ENCODE measurements around the gene CALM3. TPM values are rescaled to one million over a fixed set of nuclear protein-coding genes. Genes with fewer than 3 reads are reported as not detected.

CALM3 gene
- polyA plus RNA-seq, 3 donors, result 165 to 240 (median 177) TPM

- intact Hi-C loops (cut with micrococcal nuclease), result loop anchor here in 1 of 2 donors (10.0 kb wide), 1 partner anchor 52 kb away; no protein-coding TSS in a partner anchor
- DNase-seq, result no peak
- Histone ChIP-seq H2AFZ (ENCODE audit: insufficient read depth, low read depth, low read length, poor library complexity, severe bottlenecking) (no peak overlapping the region), H4K20me1 (ENCODE audit: insufficient read depth, low read length) (peaks cover 86% of the 10 kb centered on the region), H3K27ac (ENCODE audit: low read depth in 1 of 2, low read length in 2 of 2) (no peak overlapping the region), H3K4me3 (replicated peaks in 1 of 3; ENCODE audit: low read depth in 2 of 3, low read length in 3 of 3) (no peak overlapping the region), H3K36me3 (replicated peaks in 1 of 2; ENCODE audit: control insufficient read depth in 1 of 2, insufficient read depth in 2 of 2, low read length in 2 of 2) (peaks cover 49 to 54% of the 10 kb centered on the region in 2 donors), H3K4me2 (replicated peaks; ENCODE audit: extremely low read depth, low read length, poor library complexity, severe bottlenecking) (no peak overlapping the region), H3K4me1 (ENCODE audit: control insufficient read depth in 1 of 2, insufficient read depth in 2 of 2, low read length in 2 of 2) (peaks cover 38 to 39% of the 10 kb centered on the region in 2 donors), H3K79me2 (ENCODE audit: insufficient read depth, low read length) (peaks cover 45% of the 10 kb centered on the region), H3K9me3 (replicated peaks in 1 of 2; ENCODE audit: control insufficient read depth in 1 of 2, insufficient read depth in 1 of 2, low read length in 2 of 2) (no peaks in the 10 kb centered on the region), H3K9ac (ENCODE audit: insufficient read depth, low read length, poor library complexity, severe bottlenecking) (no peak overlapping the region), H3K27me3 (ENCODE audit: control insufficient read depth in 2 of 2, insufficient read depth in 2 of 2, low read length in 2 of 2) (peaks cover 0 to 4% of the 10 kb centered on the region in 2 donors)
- Mint-ChIP-seq H3K27me3 (ENCODE audit: low read depth in 3 of 3) (peaks cover 6 to 13% (median 11%) of the 10 kb centered on the region in 3 donors), H3K4me3 (no peak overlapping the region), H3K9me3 (peaks cover 0 to 3% (median 0%) of the 10 kb centered on the region in 7 donors), H3K36me3 (peaks cover 62 to 70% of the 10 kb centered on the region in 2 donors), H3K4me1 (peaks cover 52% of the 10 kb centered on the region), H3K27ac (peak overlapping the region in 1 of 7 donors; percentile 30)
- 59% methylated on average over 8 of the region's 12 CpGs for WGBS (ENCODE audit: insufficient coverage)
- no peak for TF ChIP-seq CTCF (IDR thresholded peaks at IDR 0.05)
Observed at GRCh38 chr19:46606681-46607447, 5.7 kb downstream of the CALM3 start.

- intact Hi-C loops (cut with micrococcal nuclease), result loop anchor here in 1 of 2 donors (10.0 kb wide), 1 partner anchor 53 kb away; no protein-coding TSS in a partner anchor
- H3K4me2 ChIP-seq (replicated peaks; ENCODE audit: extremely low read depth, low read length, poor library complexity, severe bottlenecking), result no peak overlapping the region
- peaks cover 38 to 39% of the 10 kb centered on the region in 2 donors for H3K4me1 ChIP-seq (ENCODE audit: control insufficient read depth in 1 of 2, insufficient read depth in 2 of 2, low read length in 2 of 2)
- Mint-ChIP-seq H3K27ac (peak overlapping the region in 1 of 7 donors; percentile 53), H3K4me1 (peaks cover 52% of the 10 kb centered on the region), H3K9me3 (peaks cover 0 to 3% (median 0%) of the 10 kb centered on the region in 7 donors), H3K4me3 (no peak overlapping the region), H3K27me3 (ENCODE audit: low read depth in 3 of 3) (peaks cover 6 to 19% (median 16%) of the 10 kb centered on the region in 3 donors), H3K36me3 (peaks cover 62 to 70% of the 10 kb centered on the region in 2 donors)
- peaks cover 49 to 54% of the 10 kb centered on the region in 2 donors for H3K36me3 ChIP-seq (replicated peaks in 1 of 2; ENCODE audit: control insufficient read depth in 1 of 2, insufficient read depth in 2 of 2, low read length in 2 of 2)
- no peak overlapping the region for H3K9ac ChIP-seq (ENCODE audit: insufficient read depth, low read length, poor library complexity, severe bottlenecking)
- WGBS (ENCODE audit: insufficient coverage), result 98% methylated on average over 8 of the region's 12 CpGs
- no peaks in the 10 kb centered on the region for H3K9me3 ChIP-seq (replicated peaks in 1 of 2; ENCODE audit: control insufficient read depth in 1 of 2, insufficient read depth in 1 of 2, low read length in 2 of 2)
- H3K27ac ChIP-seq (ENCODE audit: low read depth in 1 of 2, low read length in 2 of 2), result no peak overlapping the region
- peaks cover 80% of the 10 kb centered on the region for H4K20me1 ChIP-seq (ENCODE audit: insufficient read depth, low read length)
- no peak overlapping the region for H2AFZ ChIP-seq (ENCODE audit: insufficient read depth, low read depth, low read length, poor library complexity, severe bottlenecking)
- no peak for DNase-seq
- peaks cover 39% of the 10 kb centered on the region for H3K79me2 ChIP-seq (ENCODE audit: insufficient read depth, low read length)
- no peak for TF ChIP-seq CTCF (IDR thresholded peaks at IDR 0.05)
- peaks cover 0 to 8% of the 10 kb centered on the region in 2 donors for H3K27me3 ChIP-seq (ENCODE audit: control insufficient read depth in 2 of 2, insufficient read depth in 2 of 2, low read length in 2 of 2)
- H3K4me3 ChIP-seq (replicated peaks in 1 of 3; ENCODE audit: low read depth in 2 of 3, low read length in 3 of 3), result no peak overlapping the region
Observed at GRCh38 chr19:46607448-46607841, 6.3 kb downstream of the CALM3 start.

Measured in CD14-positive monocyte (primary cell).